Breast epithelium (tissue), 4 donors: ENCODE measurements around the gene MAP3K5. TPM values are rescaled to one million over a fixed set of nuclear protein-coding genes. Genes with fewer than 3 reads are reported as not detected.

Experiments
- DNase-seq, 2 donors: peaks; one replicate each; pipeline ENCODE4 v3.0.0-alpha.2; 2019; ENCODE audit warnings: low spot score in 2 of 2
- H3K27ac ChIP-seq, 2 donors: fragments of 200-600 bp; sonication (generic) in 1 of 2; one replicate each; pipeline ENCODE4 v1.5.1; 2016 to 2019; ENCODE audit warnings: mild to moderate bottlenecking in 1 of 2
- H3K27me3 ChIP-seq, 2 donors: fragments of 200-600 bp; sonication (generic) in 1 of 2; one replicate each; pipeline versions ENCODE4 v1.5.1 to v1.6.0; 2017 to 2019; ENCODE audit warnings: control low read depth in 1 of 2, mild to moderate bottlenecking in 1 of 2
- H3K36me3 ChIP-seq: fragments of 200-600 bp; one replicate; pipeline ENCODE4 v1.5.1; 2019
- H3K4me1 ChIP-seq, 2 donors: fragments of 200-600 bp; sonication (generic); one replicate each; pipeline ENCODE4 v1.5.1; 2016 to 2019; ENCODE audit warnings: control low read depth in 1 of 2
- H3K4me3 ChIP-seq, 3 donors: fragments of 200-600 bp; sonication (generic); 1 replicate in 2 of 3; 2 replicates in 1 of 3; pipeline ENCODE4 v1.5.1; 2016 to 2019; ENCODE audit warnings: mild to moderate bottlenecking in 3 of 3, moderate library complexity in 2 of 3
- H3K9me3 ChIP-seq, 2 donors: fragments of 200-600 bp; sonication (generic) in 1 of 2; one replicate each; pipeline ENCODE4 v1.5.1; 2016 to 2019; ENCODE audit warnings: control low read depth in 1 of 2
- POLR2A ChIP-seq: fragments of 450-650 bp; IDR thresholded peaks from one replicate; pipeline ENCODE4 v1.6.1; 2016; ENCODE audit warnings: antibody characterized with exemption, mild to moderate bottlenecking, moderate library complexity
- POLR2AphosphoS5 ChIP-seq, 3 donors: sonication (generic); formaldehyde crosslinking; IDR thresholded peaks; one replicate each; pipeline ENCODE4 v1.6.1; 2017; ENCODE audit warnings: antibody characterized with exemption in 3 of 3
- intact Hi-C: fragments of 100-400 bp; cut with DNase I; formaldehyde crosslinking; loops from one replicate; pipeline ENCODE4 v1.15.1; 2023; ENCODE audit warnings: low total_unique reads
- total RNA-seq, 3 donors: library from RNA; depleted of rRNA; stranded (reverse); fragments of >200 nt; gene quantifications; one replicate each; pipeline ENCODE4 v1.1.0, GENCODE V29; 2016
- TF ChIP-seq, protein P1 (sequence below), 3 donors: fragments of 450-650 bp; IDR thresholded peaks; one replicate each; pipeline ENCODE4 v1.5.1; 2016 to 2017; ENCODE audit warnings: antibody characterized with exemption in 3 of 3, mild to moderate bottlenecking in 3 of 3, moderate library complexity in 3 of 3

MAP3K5 gene
- total RNA-seq, 3 donors from 2014 or later = 18.6 to 40.0 (median 33.2) TPM

DNA sequence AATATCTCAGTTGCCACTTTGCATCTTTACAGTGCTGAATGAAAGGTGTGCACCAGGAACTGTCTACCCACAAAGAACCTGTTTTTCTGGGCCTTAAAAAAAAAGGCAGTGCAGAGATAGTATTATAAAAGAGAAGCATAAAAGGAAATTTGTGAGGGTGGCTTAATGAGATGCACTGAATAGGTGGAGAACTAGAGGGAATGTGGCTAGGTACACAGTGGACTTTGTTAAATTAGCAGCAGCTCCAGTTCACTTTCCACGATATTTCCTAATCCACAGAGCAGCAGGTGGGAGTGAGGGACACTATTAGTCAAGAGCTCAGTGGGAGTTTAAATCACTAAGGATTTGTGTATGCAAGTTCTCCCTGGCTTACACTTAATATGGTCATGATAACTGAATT is 280.9 kb downstream of the MAP3K5 start:
- no peak for DNase-seq
- TF ChIP-seq POLR2AphosphoS5 (IDR thresholded peaks at IDR 0.05) (no peak), POLR2A (no peak)
- TF ChIP-seq, protein P1, sequence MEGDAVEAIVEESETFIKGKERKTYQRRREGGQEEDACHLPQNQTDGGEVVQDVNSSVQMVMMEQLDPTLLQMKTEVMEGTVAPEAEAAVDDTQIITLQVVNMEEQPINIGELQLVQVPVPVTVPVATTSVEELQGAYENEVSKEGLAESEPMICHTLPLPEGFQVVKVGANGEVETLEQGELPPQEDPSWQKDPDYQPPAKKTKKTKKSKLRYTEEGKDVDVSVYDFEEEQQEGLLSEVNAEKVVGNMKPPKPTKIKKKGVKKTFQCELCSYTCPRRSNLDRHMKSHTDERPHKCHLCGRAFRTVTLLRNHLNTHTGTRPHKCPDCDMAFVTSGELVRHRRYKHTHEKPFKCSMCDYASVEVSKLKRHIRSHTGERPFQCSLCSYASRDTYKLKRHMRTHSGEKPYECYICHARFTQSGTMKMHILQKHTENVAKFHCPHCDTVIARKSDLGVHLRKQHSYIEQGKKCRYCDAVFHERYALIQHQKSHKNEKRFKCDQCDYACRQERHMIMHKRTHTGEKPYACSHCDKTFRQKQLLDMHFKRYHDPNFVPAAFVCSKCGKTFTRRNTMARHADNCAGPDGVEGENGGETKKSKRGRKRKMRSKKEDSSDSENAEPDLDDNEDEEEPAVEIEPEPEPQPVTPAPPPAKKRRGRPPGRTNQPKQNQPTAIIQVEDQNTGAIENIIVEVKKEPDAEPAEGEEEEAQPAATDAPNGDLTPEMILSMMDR (IDR thresholded peaks at IDR 0.05) = no peak
- no peaks in the 10 kb centered on the region for H3K4me1 ChIP-seq
- intact Hi-C loops = no loop called here
- no peak overlapping the region for H3K4me3 ChIP-seq
- H3K27me3 ChIP-seq = no peaks in the 10 kb centered on the region
- H3K27ac ChIP-seq = peak overlapping the region in 1 of 2 donors; percentile 56
- H3K9me3 ChIP-seq = no peaks in the 10 kb centered on the region
- no peaks in the 10 kb centered on the region for H3K36me3 ChIP-seq

DNA sequence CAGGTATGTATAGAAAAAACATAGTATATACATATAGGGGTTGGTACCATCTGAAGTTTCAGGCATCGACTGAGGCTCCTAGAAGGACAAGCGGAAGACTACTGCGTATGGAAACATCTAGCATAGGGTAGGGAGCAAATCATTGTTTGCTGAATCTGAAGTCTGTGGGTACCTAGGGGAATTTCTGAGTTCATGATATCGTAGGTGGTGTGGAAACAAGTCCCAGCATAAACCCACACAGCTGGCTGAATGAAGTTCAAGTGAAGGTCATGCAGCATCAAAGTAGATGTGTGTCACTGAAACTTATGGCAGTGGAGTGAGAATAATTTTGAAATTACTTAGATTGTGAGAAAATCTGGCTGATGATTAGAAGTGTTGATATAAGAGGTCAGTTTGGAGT is 281.5 kb downstream of the MAP3K5 start:
- DNase-seq = no peak
- no peak overlapping the region for H3K4me3 ChIP-seq
- H3K9me3 ChIP-seq = no peaks in the 10 kb centered on the region
- peak overlapping the region in 1 of 2 donors; percentile 56 for H3K27ac ChIP-seq
- H3K4me1 ChIP-seq = peaks cover 0 to 3% of the 10 kb centered on the region in 2 donors
- no peaks in the 10 kb centered on the region for H3K27me3 ChIP-seq
- TF ChIP-seq POLR2A (no peak), POLR2AphosphoS5 (IDR thresholded peaks at IDR 0.05) (no peak)
- TF ChIP-seq, protein P1 (IDR thresholded peaks at IDR 0.05) = no peak
- intact Hi-C loops = no loop called here
- H3K36me3 ChIP-seq = no peaks in the 10 kb centered on the region

DNA sequence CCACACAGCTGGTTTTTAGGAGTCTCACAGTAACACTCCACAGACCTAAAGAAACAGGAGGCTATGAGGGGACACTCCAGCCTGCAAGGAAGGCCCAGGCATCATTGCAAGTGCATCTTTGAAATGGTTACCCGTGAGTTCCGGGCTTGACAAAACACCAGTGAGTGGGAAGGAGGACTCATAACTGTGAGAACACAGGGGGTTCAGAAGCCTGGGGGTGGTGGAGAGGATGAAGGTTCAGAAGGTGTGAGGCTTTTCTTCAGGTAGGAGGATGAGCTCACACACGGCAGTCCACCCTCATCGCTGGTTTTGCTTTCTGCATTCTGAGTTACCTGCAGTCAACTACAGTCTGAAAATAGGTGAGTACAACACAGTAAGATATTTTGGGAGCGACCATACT is 282.0 kb downstream of the MAP3K5 start:
- peaks cover 0 to 3% of the 10 kb centered on the region in 2 donors for H3K4me1 ChIP-seq
- TF ChIP-seq POLR2A (no peak), POLR2AphosphoS5 (IDR thresholded peaks at IDR 0.05) (no peak)
- TF ChIP-seq, protein P1 (IDR thresholded peaks at IDR 0.05) = no peak
- no peaks in the 10 kb centered on the region for H3K9me3 ChIP-seq
- H3K27ac ChIP-seq = peak overlapping the region; percentile 17 to 56
- no peaks in the 10 kb centered on the region for H3K27me3 ChIP-seq
- intact Hi-C loops = no loop called here
- no peak for DNase-seq
- no peak overlapping the region for H3K4me3 ChIP-seq
- H3K36me3 ChIP-seq = no peaks in the 10 kb centered on the region

DNA sequence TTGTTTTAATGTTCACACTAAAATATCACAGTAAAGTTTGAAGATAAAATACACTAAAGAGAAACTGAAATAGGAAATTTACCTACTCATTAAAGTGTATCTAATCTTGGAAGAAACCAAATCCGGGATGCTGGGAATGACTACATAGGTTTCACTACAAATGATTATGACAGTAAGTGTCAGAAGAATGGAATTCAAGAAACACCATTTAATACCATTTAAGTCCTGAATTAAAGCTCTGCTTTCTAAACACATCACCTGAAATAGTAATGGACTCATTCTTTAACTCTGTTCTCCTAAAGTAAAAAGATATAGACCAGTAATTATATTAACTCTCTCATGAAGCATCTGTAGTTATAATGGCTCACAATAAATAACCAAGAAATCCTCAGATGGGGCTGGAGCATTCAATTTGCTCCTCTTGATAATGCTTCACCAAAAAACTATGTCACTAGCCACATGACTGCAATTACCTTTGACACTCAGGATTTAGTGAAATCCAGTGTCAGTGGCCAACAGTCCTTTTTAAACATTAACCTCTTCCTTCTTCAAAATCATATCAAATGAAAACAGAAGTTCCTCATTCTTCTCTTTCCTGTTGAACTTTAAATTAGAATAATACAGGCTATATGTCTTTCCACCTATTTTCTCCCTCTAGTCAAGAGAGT is 283.4 kb downstream of the MAP3K5 start:
- TF ChIP-seq POLR2AphosphoS5 (IDR thresholded peaks at IDR 0.05) (no peak), POLR2A (no peak)
- TF ChIP-seq, protein P1 (IDR thresholded peaks at IDR 0.05) = no peak
- H3K27me3 ChIP-seq = no peaks in the 10 kb centered on the region
- intact Hi-C loops = no loop called here
- no peaks in the 10 kb centered on the region for H3K9me3 ChIP-seq
- no peak for DNase-seq
- peak overlapping the region in 1 of 2 donors; percentile 22 for H3K27ac ChIP-seq
- no peak overlapping the region for H3K4me3 ChIP-seq
- no peaks in the 10 kb centered on the region for H3K36me3 ChIP-seq
- H3K4me1 ChIP-seq = peaks cover 0 to 3% of the 10 kb centered on the region in 2 donors

Other genes starting within 250 kb of the MAP3K5 start
- 10 to 100 TPM; 14.2 to 42.4 (median 16.4) TPM for gene MAP7, start 242.1 kb downstream of the MAP3K5 start, total RNA-seq
- gene PEX7, start 30.1 kb upstream of the MAP3K5 start, total RNA-seq = 10 to 100 TPM in 2 of 3 donors, 1 to 10 TPM in 1; 8.2 to 20.0 (median 19.3) TPM
- gene SLC35D3, start 129.8 kb upstream of the MAP3K5 start, total RNA-seq = not detected